ENCODE measurements around the gene RGS8. TPM values are rescaled to one million over a fixed set of nuclear protein-coding genes. Genes with fewer than 3 reads are reported as not detected.

RGS8 gene
- polyA plus RNA-seq, 3 donors, result not detected

DNA sequence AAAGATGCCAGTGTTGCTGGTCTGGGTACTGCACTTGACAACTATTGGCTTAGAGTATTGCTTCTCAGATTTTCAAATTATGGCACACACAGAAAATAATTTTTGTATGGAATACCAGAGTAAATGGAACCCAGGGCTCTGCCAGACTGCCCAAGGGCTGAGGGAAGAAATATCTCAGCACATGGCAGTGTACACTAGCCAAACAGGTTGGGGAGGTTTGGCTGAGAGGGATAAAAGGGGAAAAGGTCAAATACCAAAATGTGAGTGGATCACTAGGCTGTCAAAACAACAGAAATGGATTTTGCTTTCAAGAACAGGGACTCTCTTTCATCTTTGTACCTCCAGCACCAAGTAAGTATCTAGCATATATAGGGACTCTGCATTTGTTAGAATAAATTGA lies 3.0 kb upstream of the RGS8 start:
- no peaks in the 10 kb centered on the region for H3K4me1 ChIP-seq (ENCODE audit: control insufficient read depth in 1 of 2, insufficient read depth in 2 of 2, low read length in 2 of 2)
- no peak overlapping the region for H3K4me3 Mint-ChIP-seq
- H3K27ac Mint-ChIP-seq, result peak overlapping the region in 1 of 7 donors; percentile 6
- DNase-seq, result no peak
- no peaks in the 10 kb centered on the region for H3K9me3 ChIP-seq (replicated peaks in 1 of 2; ENCODE audit: control insufficient read depth in 1 of 2, insufficient read depth in 1 of 2, low read length in 2 of 2)
- no peak overlapping the region for H3K4me3 ChIP-seq (replicated peaks in 1 of 3; ENCODE audit: low read depth in 2 of 3, low read length in 3 of 3)
- H3K36me3 Mint-ChIP-seq, result no peaks in the 10 kb centered on the region
- H3K79me2 ChIP-seq (ENCODE audit: insufficient read depth, low read length), result no peaks in the 10 kb centered on the region
- H3K27me3 Mint-ChIP-seq (ENCODE audit: low read depth in 3 of 3), result peaks cover 0 to 15% (median 4%) of the 10 kb centered on the region in 3 donors
- H3K9me3 Mint-ChIP-seq, result peaks cover 0 to 12% (median 4%) of the 10 kb centered on the region in 7 donors
- H2AFZ ChIP-seq (ENCODE audit: insufficient read depth, low read depth, low read length, poor library complexity, severe bottlenecking), result no peak overlapping the region
- peaks cover 9 to 13% of the 10 kb centered on the region in 2 donors for H3K27me3 ChIP-seq (ENCODE audit: control insufficient read depth in 2 of 2, insufficient read depth in 2 of 2, low read length in 2 of 2)
- H3K36me3 ChIP-seq (replicated peaks in 1 of 2; ENCODE audit: control insufficient read depth in 1 of 2, insufficient read depth in 2 of 2, low read length in 2 of 2), result no peaks in the 10 kb centered on the region
- H3K9ac ChIP-seq (ENCODE audit: insufficient read depth, low read length, poor library complexity, severe bottlenecking), result no peak overlapping the region
- intact Hi-C loops (cut with micrococcal nuclease), result no loop called here
- TF ChIP-seq, protein P1, sequence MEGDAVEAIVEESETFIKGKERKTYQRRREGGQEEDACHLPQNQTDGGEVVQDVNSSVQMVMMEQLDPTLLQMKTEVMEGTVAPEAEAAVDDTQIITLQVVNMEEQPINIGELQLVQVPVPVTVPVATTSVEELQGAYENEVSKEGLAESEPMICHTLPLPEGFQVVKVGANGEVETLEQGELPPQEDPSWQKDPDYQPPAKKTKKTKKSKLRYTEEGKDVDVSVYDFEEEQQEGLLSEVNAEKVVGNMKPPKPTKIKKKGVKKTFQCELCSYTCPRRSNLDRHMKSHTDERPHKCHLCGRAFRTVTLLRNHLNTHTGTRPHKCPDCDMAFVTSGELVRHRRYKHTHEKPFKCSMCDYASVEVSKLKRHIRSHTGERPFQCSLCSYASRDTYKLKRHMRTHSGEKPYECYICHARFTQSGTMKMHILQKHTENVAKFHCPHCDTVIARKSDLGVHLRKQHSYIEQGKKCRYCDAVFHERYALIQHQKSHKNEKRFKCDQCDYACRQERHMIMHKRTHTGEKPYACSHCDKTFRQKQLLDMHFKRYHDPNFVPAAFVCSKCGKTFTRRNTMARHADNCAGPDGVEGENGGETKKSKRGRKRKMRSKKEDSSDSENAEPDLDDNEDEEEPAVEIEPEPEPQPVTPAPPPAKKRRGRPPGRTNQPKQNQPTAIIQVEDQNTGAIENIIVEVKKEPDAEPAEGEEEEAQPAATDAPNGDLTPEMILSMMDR (IDR thresholded peaks at IDR 0.05), result no peak
- H3K4me1 Mint-ChIP-seq, result no peaks in the 10 kb centered on the region
- H3K27ac ChIP-seq (ENCODE audit: low read depth in 1 of 2, low read length in 2 of 2), result no peak overlapping the region
- no peaks in the 10 kb centered on the region for H4K20me1 ChIP-seq (ENCODE audit: insufficient read depth, low read length)
- no peak overlapping the region for H3K4me2 ChIP-seq (replicated peaks; ENCODE audit: extremely low read depth, low read length, poor library complexity, severe bottlenecking)

GRCh38 chr1:182686446-182686845 lies 2.1 kb upstream of the RGS8 start:
- 64% methylated on average over 1 of the region's 1 CpG for WGBS (ENCODE audit: insufficient coverage)
- no peak overlapping the region for H3K9ac ChIP-seq (ENCODE audit: insufficient read depth, low read length, poor library complexity, severe bottlenecking)
- Mint-ChIP-seq H3K9me3 (peaks cover 0 to 8% (median 3%) of the 10 kb centered on the region in 7 donors), H3K27me3 (ENCODE audit: low read depth in 3 of 3) (peaks cover 0 to 19% (median 4%) of the 10 kb centered on the region in 3 donors), H3K27ac (no peak overlapping the region), H3K4me3 (no peak overlapping the region), H3K4me1 (no peaks in the 10 kb centered on the region), H3K36me3 (no peaks in the 10 kb centered on the region)
- no peaks in the 10 kb centered on the region for H4K20me1 ChIP-seq (ENCODE audit: insufficient read depth, low read length)
- H3K4me3 ChIP-seq (replicated peaks in 1 of 3; ENCODE audit: low read depth in 2 of 3, low read length in 3 of 3), result no peak overlapping the region
- no peak overlapping the region for H3K4me2 ChIP-seq (replicated peaks; ENCODE audit: extremely low read depth, low read length, poor library complexity, severe bottlenecking)
- no peaks in the 10 kb centered on the region for H3K9me3 ChIP-seq (replicated peaks in 1 of 2; ENCODE audit: control insufficient read depth in 1 of 2, insufficient read depth in 1 of 2, low read length in 2 of 2)
- H3K36me3 ChIP-seq (replicated peaks in 1 of 2; ENCODE audit: control insufficient read depth in 1 of 2, insufficient read depth in 2 of 2, low read length in 2 of 2), result no peaks in the 10 kb centered on the region
- no peaks in the 10 kb centered on the region for H3K4me1 ChIP-seq (ENCODE audit: control insufficient read depth in 1 of 2, insufficient read depth in 2 of 2, low read length in 2 of 2)
- H3K79me2 ChIP-seq (ENCODE audit: insufficient read depth, low read length), result no peaks in the 10 kb centered on the region
- no peak overlapping the region for H2AFZ ChIP-seq (ENCODE audit: insufficient read depth, low read depth, low read length, poor library complexity, severe bottlenecking)
- peaks cover 9 to 13% of the 10 kb centered on the region in 2 donors for H3K27me3 ChIP-seq (ENCODE audit: control insufficient read depth in 2 of 2, insufficient read depth in 2 of 2, low read length in 2 of 2)
- no peak overlapping the region for H3K27ac ChIP-seq (ENCODE audit: low read depth in 1 of 2, low read length in 2 of 2)
- no peak for DNase-seq
- intact Hi-C loops (cut with micrococcal nuclease), result no loop called here
- TF ChIP-seq, protein P1 (IDR thresholded peaks at IDR 0.05), result no peak
